Activated CD8-positive, alpha-beta memory T cell treated with anti-CD3 and anti-CD28 coated beads for 36 hours (primary cell): ENCODE data around the gene ZNF530. TPM values are rescaled to one million over a fixed set of nuclear protein-coding genes. Genes with fewer than 3 reads are reported as not detected.

ENCODE experiments used
- CTCF ChIA-PET: fragments of 350-600 bp; sonication (Branson Sonifier 250); formaldehyde crosslinking; loops from one replicate; lab custom pipeline; 2021; ENCODE audit warnings: antibody characterized with exemption; lab: Charles Lee
- POLR2A ChIA-PET: fragments of 350-600 bp; sonication (Branson Sonifier 250); formaldehyde crosslinking; loops from one replicate; lab custom pipeline; 2021; ENCODE audit warnings: antibody characterized with exemption; lab: Charles Lee
- total RNA-seq, 2 experiments: library from RNA; stranded (reverse); gene quantifications; one replicate each; pipeline ENCODE4 v1.2.3, GENCODE V29; 2021

Gene ZNF530
- total RNA-seq, 2 experiments from 2014 or later: 10.2 to 10.8 TPM

DNA sequence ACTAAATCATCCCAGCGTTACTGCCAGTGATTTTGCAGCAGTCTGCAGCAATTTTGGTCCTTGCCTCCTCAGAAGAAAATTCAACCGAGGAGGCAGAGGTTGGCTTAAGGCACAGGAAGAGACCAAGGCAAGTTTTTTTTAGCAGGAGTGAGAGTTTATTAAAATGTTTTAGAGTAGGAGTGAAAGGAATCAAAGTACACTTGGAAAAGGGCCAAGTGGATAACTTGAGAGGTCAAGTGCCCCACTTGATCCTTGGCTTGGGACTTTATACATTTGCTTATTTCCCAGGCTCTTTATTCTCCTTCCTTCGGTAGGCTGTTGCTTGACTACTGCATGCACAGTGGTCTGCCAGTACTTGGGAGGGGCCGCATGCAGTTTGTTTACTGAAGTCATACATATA lies 11.4 kb downstream of the ZNF530 start:
- ChIA-PET POLR2A (no interaction called here), CTCF (no interaction called here)

DNA sequence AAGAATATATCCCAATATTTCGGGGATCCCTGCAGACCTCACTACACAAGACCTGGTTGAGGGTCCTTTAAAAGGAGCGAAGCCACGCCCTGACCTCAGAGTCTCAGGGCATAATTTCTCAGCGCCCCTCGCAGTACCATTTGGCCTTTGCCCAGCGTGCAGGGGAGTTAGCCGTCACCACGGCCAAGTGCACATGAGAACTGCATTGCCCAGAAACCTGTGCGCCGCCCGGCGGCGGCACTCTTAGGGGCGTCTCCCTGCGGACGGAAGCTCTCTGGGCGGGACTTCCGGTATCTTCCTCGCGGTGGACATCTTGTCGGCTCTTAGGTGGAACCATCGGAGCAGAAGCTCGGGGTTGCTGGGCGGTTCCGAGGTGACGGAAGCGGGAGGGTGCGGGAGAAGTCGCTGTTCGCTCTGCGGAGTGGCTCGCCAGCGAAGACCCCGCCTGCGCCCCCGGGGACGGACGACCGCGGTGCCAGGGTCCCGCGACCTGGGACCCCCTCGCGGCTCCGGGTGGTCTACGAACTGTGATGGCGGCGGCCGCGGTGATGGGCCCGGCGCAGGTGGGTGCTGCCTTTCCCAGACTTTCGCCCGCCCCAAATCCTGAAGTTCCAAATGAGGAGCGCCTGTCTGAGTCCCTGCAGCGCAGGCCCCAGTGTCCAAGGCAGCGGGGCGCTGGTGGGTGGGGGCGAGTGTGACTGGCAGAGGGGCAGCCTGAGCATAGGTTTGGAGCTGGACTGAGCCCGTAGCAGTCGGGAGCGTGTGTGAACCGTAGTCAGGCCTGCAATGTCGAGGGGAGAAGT lies 14.5 kb downstream of the ZNF530 start, which contains the start of gene ZNF134:
Gene ZNF134, plus strand, starts transcription at position 302 of the 803 bp plus-strand sequence. CDS start 5,227 bp downstream, outside the sequence.
- ChIA-PET POLR2A (interaction anchor here (0.6 to 1.1 kb wide), 2 partner anchors 95 to 249 kb away, joined by 3 read pairs; partner anchors contain the start of gene ZNF154), CTCF (interaction anchor here (1.5 kb wide), 1 partner anchor 68 kb away, joined by 3 read pairs; the partner anchor contains the start of gene ZNF551)

DNA sequence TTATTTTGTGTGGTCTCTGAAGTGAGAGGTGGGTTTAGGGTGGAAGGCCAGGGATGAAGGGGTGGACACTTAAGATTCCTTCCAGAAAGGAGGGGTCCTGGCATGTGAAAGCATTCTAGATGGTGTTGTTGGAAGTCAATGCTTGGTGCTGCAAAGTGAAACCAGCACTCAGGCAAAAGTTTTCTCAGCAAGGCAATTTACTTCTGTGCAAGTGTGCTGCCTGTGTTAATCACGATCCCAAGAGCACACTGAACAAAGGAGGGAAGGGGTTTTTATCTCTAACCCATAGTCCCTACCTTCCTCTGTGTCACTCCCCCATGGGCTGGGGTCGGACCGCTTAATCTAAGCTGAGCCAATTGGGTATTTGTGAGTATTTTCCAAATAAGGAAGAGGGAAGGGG lies 15.7 kb downstream of the ZNF530 start:
- POLR2A ChIA-PET: no interaction called here
- CTCF ChIA-PET: no interaction called here

DNA sequence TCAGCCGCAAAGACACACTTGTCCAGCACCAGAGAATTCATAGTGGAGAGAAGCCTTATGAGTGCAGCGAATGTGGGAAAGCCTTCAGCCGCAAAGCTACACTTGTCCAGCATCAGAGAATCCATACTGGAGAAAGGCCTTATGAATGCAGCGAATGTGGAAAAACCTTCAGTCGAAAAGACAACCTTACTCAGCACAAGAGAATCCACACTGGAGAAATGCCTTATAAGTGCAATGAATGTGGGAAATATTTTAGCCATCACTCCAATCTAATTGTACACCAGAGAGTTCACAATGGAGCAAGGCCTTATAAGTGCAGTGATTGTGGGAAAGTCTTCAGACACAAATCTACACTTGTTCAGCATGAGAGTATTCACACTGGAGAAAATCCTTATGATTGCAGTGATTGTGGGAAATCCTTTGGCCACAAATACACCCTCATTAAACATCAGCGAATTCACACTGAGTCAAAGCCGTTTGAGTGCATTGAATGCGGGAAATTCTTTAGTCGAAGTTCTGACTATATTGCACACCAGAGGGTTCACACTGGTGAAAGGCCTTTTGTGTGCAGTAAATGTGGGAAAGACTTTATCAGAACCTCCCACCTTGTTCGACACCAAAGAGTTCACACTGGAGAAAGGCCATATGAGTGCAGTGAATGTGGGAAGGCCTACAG lies 21.1 kb downstream of the ZNF530 start:
- POLR2A ChIA-PET: no interaction called here
- CTCF ChIA-PET: no interaction called here

DNA sequence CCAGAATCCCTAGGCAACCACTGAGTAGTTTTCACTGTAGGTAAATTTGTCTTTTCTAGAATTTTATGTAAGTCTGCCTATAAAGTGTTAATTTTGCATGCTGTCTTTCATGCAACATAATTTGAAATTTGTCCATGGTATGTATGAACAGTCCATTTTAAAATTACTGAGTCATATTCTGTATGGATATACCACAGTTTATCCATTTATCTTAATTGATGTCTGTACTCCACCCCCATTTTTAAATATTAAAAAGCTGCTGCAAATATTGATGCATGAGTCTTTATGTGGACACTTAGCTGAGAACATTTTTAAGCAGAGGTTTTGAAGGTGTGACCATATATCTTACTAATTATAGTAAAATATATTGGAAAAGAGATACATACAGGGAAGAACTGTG lies 23.4 kb downstream of the ZNF530 start:
- ChIA-PET CTCF (no interaction called here), POLR2A (interaction anchor here (0.7 kb wide), 1 partner anchor 10 kb away, joined by 3 read pairs; the partner anchor contains the start of gene ZNF211)

DNA sequence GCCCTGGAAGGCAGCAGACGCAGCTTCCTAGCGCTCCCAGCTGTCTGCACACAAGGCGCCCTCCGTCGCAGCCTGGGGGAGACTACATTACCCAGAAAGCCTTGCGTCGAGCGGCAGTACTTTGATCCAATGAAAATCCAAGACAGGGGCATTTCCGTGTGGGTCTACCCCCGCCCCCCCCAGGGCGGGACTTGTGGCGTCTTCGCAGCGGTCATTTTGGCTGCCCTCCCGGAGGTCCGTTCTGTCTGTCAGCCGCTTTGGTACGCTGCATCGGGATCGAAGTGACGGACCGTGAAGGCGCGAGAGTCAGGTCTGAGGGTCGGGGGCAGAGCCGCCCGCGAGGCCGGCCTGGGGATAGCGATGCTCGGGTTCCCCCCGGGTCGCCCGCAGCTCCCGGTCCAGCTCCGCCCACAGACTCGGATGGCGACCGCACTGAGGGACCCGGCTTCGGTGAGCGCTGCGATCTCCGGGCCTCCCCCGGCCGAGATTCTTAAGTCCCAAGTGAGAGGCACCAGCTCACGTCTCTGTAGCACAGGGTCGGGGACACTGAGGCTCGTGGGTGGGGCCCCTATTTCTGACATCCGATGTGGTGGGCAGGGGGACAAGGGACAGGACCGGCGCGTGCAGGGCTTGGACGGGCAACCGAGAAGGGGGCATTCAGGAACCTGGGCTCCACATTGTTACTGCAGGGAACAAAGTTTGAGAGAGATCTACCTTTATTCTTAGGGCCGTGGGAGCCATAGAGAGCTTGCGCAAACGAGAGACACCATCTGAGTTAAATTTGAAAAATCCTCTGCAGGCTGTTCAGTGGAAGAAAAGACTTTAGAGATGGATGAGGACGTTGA lies 33.5 kb downstream of the ZNF530 start, which contains the start of gene ZNF211:
Gene ZNF211, plus strand, starts transcription at position 182 of the 845 bp plus-strand sequence. Its CDS starts 179 bp downstream, at position 361.
- CTCF ChIA-PET: interaction anchor here (2.2 kb wide), 1 partner anchor 49 kb away, joined by 4 read pairs; the partner anchor contains the start of gene ZNF551
- POLR2A ChIA-PET: interaction anchor here (0.6 to 1.5 kb wide), 4 partner anchors 10 to 512 kb away, joined by 3 read pairs; partner anchors contain the start of genes ZNF154 and ZNF551

DNA sequence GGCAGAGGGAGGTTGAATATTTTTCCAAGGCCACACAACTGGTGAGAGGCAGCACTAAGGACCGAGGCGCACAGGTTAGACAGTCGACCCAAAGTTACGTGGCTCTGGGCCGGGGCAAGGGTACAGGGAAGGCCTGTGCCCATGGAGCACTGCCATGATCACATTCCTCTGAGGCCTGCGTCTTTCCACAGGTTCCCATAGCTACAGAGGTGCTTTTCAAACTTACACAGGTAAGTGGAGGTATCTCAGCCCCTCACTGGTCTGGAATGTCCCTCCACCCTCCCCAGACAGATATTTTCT lies 34.1 kb downstream of the ZNF530 start:
- CTCF ChIA-PET: interaction anchor here (2.2 kb wide), 1 partner anchor 48 kb away, joined by 4 read pairs; the partner anchor contains the start of gene ZNF551
- POLR2A ChIA-PET: interaction anchor here (0.6 to 1.5 kb wide), 3 partner anchors 10 to 512 kb away, joined by 3 read pairs; partner anchors contain the start of gene ZNF551

DNA sequence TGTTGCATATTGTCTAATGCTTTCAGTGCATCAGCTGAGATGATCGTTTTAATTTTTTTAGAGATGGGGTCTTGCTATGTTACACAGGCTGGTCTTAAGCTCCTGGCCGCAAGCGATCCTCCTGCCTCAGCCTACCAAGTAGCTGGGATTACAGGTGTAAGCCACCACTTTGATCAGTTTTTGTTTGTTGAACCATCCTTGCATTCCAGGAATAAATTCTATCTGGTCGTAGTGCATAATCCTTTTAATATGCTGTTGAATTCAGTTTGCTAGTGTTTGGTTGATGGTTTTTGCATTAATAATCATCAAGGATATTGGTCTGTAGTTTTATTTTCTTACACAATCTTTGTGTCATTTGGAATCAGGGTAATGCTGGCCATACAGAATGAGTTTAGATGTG lies 37.7 kb downstream of the ZNF530 start:
- POLR2A ChIA-PET: no interaction called here
- CTCF ChIA-PET: no interaction called here

DNA sequence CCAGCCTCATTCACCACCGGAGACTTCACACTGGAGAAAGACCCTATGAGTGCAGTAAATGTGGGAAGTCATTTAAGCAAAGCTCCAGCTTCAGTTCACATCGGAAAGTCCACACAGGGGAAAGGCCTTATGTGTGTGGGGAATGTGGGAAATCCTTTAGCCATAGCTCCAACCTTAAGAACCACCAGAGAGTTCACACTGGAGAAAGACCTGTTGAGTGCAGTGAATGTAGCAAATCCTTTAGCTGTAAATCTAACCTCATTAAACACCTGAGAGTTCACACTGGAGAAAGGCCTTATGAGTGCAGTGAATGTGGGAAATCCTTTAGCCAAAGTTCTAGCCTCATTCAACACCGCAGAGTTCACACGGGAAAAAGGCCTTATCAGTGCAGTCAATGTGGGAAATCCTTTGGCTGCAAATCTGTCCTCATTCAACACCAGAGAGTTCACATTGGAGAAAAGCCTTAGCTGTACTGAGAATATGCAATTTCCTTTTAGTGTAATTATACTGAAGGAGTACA lies 42.1 kb downstream of the ZNF530 start:
- POLR2A ChIA-PET: no interaction called here
- CTCF ChIA-PET: interaction anchor here (1.1 kb wide), 1 partner anchor 12 kb away, joined by 4 read pairs; no protein-coding TSS in a partner anchor

DNA sequence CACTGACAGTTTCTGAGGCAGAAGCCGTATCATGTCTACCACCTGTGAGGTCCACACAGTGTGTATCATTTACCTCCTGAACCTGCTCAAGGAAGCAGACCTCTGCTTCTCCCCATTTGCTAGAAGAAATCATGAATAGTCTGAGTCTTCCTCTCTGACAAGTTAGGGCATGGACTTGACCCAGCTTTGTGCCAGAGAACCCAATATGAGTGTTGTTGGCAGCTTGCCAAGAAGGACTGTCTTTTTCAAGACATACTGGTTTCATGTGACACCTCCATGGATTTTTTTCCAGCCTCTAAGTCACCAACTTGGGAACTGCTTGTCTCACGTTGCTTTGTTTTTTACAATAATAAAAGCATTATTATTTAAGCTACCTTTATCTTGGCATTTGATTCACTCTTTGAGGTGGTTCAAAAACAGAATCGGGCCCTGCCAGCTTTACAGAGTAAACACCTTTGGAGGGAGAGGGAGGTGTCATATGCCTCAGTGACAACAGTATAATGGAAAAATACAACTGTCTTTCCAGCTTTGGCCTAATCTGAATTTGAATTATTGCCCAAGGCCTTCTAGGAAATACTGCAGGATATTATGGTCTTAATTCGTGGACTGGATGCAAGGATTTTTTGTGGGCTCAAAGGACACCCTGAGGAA lies 42.8 kb downstream of the ZNF530 start:
- ChIA-PET POLR2A (no interaction called here), CTCF (interaction anchor here (0.6 to 1.1 kb wide), 2 partner anchors 13 to 229 kb away, joined by 4 read pairs; no protein-coding TSS in a partner anchor)

DNA sequence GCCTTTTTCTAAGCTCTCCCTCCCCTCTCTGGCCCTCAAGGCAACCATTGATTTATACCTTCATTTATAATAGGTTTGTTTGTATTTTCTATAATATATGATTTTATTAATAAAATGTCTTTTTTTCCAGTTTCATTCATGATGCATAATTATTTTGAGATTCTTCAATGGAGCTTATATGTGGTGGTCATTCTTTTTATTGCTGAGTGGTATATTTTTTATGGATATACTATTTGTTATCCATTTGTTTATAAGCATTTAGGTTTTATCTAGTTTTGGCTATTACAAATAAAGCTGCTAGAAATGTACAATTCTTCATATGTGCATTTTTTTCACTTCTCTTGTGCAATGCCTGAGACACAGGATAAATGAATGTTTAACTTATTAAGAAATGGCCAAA lies 44.0 kb downstream of the ZNF530 start:
- CTCF ChIA-PET: no interaction called here
- POLR2A ChIA-PET: no interaction called here

DNA sequence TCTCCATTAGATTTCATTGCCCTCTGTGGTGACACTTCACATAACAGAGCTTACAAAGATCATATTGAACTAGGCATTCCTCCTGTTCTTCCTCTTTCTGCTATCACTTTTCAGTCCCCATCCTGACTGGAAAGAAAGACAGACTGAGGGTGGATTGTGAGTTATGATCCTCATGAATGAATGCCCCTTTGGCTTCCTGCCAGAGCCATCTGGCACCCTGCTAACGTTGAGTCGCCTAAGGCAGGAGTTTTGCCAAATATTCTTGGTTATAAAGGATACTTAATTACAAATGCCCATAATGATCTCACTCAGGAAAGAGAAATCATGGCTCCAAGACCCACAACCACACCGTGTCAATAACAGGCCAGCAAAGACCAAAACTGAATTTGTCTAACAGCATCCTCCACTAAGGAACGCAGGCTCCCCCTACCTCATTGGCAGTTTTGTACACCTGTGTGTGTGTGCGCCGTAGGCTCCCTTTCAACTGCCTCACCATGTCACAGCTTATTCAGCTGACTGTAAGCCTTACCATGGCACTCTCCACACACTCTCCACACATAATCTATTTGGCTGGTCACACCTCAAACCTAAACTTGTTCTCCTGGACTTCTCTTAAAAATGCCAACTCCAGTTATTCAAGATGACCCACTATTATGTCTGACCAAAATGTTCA lies 48.8 kb downstream of the ZNF530 start:
- ChIA-PET CTCF (no interaction called here), POLR2A (no interaction called here)

DNA sequence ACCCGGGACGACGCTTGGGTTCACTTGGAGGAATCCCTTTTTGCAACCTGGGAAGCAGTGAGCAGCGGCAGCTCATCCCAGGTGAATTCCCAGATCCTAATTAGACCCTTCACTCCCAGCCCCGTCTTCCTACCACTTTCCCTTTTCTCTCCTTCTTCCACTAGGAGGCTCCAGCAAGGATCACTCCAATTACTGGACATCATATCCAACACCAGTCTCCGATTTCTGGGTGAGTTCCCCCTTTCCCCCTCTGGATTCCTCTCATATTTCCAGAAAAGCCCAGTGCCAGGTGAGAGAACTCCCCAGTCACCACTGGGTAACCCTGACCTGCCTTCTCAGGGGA lies 51.9 kb downstream of the ZNF530 start:
- ChIA-PET CTCF (no interaction called here), POLR2A (no interaction called here)

DNA sequence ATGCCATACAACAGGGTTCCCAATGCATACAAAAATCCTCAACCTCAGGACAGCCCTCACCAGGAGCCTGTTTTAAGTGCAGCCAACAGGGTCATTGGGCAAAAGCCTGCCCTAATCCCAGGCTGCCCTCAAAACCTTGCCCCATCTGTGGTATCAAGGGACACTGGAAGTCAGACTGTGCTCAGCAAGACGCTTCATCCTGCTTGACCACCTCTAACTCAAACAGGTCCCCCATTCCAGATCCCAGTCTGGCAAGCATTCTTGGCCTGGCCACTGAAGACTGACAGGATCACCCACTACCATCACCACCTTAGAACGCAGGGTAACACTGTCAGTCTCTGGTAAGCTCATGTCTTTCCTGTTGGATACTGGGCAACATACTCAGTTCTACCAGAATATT lies 54.0 kb downstream of the ZNF530 start:
- ChIA-PET POLR2A (no interaction called here), CTCF (no interaction called here)

DNA sequence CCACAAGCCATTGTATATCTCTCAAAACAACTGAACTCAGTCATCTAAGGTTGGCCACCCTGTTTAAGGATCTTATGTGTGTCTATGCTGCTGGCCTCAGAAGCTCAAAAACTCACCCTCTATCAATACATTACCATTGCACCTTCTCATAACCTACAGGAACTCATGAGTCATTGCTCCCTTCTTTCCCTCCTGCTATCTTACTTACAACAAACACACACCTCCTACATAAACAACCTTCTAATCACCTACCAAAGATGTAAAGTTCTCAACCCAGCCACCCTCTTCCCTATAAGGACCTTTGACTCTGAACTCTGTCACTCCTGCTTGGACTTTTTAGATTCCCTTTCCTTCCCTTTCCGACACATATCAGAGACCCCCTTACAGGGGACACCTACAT lies 55.8 kb downstream of the ZNF530 start:
- ChIA-PET CTCF (no interaction called here), POLR2A (no interaction called here)

DNA sequence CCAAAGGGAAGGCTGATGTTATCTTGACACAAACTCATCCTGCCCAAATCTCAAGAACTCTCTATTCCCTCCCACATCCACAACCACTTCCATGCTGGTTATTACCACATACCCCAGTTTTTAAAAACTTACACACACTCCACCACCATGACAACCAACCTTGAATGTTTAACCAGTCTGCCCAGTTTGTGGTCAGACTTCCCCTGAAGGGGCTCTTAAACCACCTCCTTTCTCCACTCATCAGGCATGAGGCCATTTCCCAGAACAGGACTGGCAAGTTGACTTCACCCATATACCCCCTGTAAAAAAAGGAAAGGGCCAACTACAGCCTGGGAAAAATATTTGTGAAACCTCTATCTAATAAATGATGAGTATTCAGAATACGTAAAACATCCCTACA lies 56.7 kb downstream of the ZNF530 start:
- ChIA-PET CTCF (no interaction called here), POLR2A (no interaction called here)
